Gastrocnemius medialis (tissue), 4 donors: Measurements from ENCODE around the gene RASGRP3. TPM values are rescaled to one million over a fixed set of nuclear protein-coding genes. Genes with fewer than 3 reads are reported as not detected.

ENCODE experiments used
- ATAC-seq, 2 donors: fragments of 150-250 bp; one replicate each; pipeline ENCODE4 v1.9.1; 2016
- DNase-seq, 2 donors: peaks; one replicate each; pipeline ENCODE4 v3.0.0-alpha.2; 2019
- H3K27ac ChIP-seq, 4 donors: fragments of 200-600 bp; sonication (generic); 1 replicate in 1 of 4; 2 replicates in 3 of 4; pipeline ENCODE4 v1.5.1; 2016 to 2018; ENCODE audit warnings: mild to moderate bottlenecking in 2 of 4, moderate library complexity in 1 of 4
- H3K27me3 ChIP-seq, 3 donors: fragments of 200-600 bp; sonication (generic) in 2 of 3; 1 replicate in 1 of 3; 2 replicates in 2 of 3; pipeline versions ENCODE4 v1.5.1 to v1.6.0; 2016 to 2019; ENCODE audit warnings: mild to moderate bottlenecking in 1 of 3, moderate library complexity in 1 of 3
- H3K36me3 ChIP-seq, 2 donors: fragments of 200-600 bp; sonication (generic) in 1 of 2; one replicate each; pipeline ENCODE4 v1.5.1; 2017 to 2018
- H3K4me1 ChIP-seq, 2 donors: fragments of 200-600 bp; sonication (generic) in 1 of 2; one replicate each; pipeline ENCODE4 v1.5.1; 2016 to 2017; ENCODE audit warnings: mild to moderate bottlenecking in 2 of 2
- H3K4me3 ChIP-seq, 4 donors: fragments of 200-600 bp; sonication (generic) in 3 of 4; 1 replicate in 1 of 4; 2 replicates in 3 of 4; pipeline ENCODE4 v1.5.1; 2016 to 2019; ENCODE audit warnings: mild to moderate bottlenecking in 2 of 4
- H3K9me3 ChIP-seq, 3 donors: fragments of 200-600 bp; sonication (generic) in 2 of 3; 1 replicate in 1 of 3; 2 replicates in 2 of 3; pipeline ENCODE4 v1.5.1; 2016 to 2019
- CTCF ChIP-seq, 5 experiments: fragments of 450-650 bp in 3 of 5; fragments of 200-600 bp in 2 of 5; sonication (generic) in 2 of 5; IDR thresholded peaks in 4 of 5; conservative IDR thresholded peaks in 1 of 5; 1 replicate in 4 of 5; 2 replicates in 1 of 5; pipeline ENCODE4 v1.5.1; 2016 to 2019; ENCODE audit warnings: antibody characterized with exemption in 5 of 5, mild to moderate bottlenecking in 3 of 5, moderate library complexity in 3 of 5
- POLR2A ChIP-seq, 2 donors: fragments of 450-650 bp; IDR thresholded peaks; one replicate each; pipeline ENCODE4 v1.6.1; 2017; ENCODE audit warnings: antibody characterized with exemption in 2 of 2, mild to moderate bottlenecking in 2 of 2, moderate library complexity in 2 of 2
- in situ Hi-C, 4 donors: fragments of 200-750 bp; cut with MboI; loops; one replicate each; pipeline versions ENCODE4 v1.15.0 to v1.8.0; 2017; ENCODE audit warnings: low sequenced_read_pairs in 4 of 4
- intact Hi-C: fragments of 100-400 bp; cut with DNase I; formaldehyde crosslinking; loops from one replicate; pipeline ENCODE4 v1.15.1; 2023; ENCODE audit warnings: low total_unique reads
- total RNA-seq, 4 donors: library from RNA; depleted of rRNA; stranded (reverse); fragments of >200 nt; gene quantifications; one replicate each; pipeline versions ENCODE4 v1.1.0 to v1.2.3, GENCODE V29; 2016

Gene RASGRP3
- total RNA-seq, 4 donors from 2014 or later = 10.0 to 22.5 (median 12.1) TPM

DNA sequence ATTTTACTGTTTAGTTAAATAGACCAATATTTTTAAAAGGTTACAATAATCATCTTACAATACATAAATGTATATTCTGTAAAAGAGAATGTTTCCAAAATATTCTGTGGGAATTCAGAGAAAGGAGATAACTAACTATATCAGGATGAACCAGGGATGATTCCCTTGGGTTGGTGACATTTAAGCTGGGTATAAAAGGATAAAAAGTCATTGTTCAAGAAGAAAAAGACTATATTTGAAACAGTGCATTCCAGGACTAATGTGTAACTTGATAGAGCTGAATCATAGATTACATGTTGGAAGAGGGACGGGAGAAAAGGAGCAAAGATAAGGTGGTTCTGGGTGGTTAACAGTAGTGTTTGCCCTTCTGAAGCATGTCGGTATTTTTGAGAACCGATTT is 10.1 kb downstream of the RASGRP3 start:
- Histone ChIP-seq H3K27me3 (no peaks in the 10 kb centered on the region), H3K9me3 (peaks cover 0 to 6% (median 0%) of the 10 kb centered on the region in 3 donors), H3K27ac (no peak overlapping the region), H3K4me1 (peaks cover 64 to 67% of the 10 kb centered on the region in 2 donors), H3K4me3 (no peak overlapping the region), H3K36me3 (no peaks in the 10 kb centered on the region)
- no peak for DNase-seq
- TF ChIP-seq CTCF (IDR thresholded peaks at IDR 0.05 in 4 of 5, conservative IDR thresholded peaks at IDR 0.05 in 1 of 5) (no peak), POLR2A (IDR thresholded peaks at IDR 0.05) (no peak)
- intact Hi-C loops = no loop called here
- ATAC-seq = no peak
- in situ Hi-C loops = no loop called here

- H3K36me3 ChIP-seq = no peaks in the 10 kb centered on the region
- TF ChIP-seq POLR2A (IDR thresholded peaks at IDR 0.05) (no peak), CTCF (IDR thresholded peaks at IDR 0.05 in 4 of 5, conservative IDR thresholded peaks at IDR 0.05 in 1 of 5) (no peak)
- no peak overlapping the region for H3K27ac ChIP-seq
- DNase-seq (no peak), ATAC-seq (no peak)
- H3K4me3 ChIP-seq = no peak overlapping the region
- H3K9me3 ChIP-seq = peaks cover 0 to 6% (median 0%) of the 10 kb centered on the region in 3 donors
- intact Hi-C loops = no loop called here
- H3K4me1 ChIP-seq = peaks cover 55 to 68% of the 10 kb centered on the region in 2 donors
- H3K27me3 ChIP-seq = no peaks in the 10 kb centered on the region
- in situ Hi-C loops = no loop called here
Observed at GRCh38 chr2:33488178-33488690, 11.8 kb downstream of the RASGRP3 start.

DNA sequence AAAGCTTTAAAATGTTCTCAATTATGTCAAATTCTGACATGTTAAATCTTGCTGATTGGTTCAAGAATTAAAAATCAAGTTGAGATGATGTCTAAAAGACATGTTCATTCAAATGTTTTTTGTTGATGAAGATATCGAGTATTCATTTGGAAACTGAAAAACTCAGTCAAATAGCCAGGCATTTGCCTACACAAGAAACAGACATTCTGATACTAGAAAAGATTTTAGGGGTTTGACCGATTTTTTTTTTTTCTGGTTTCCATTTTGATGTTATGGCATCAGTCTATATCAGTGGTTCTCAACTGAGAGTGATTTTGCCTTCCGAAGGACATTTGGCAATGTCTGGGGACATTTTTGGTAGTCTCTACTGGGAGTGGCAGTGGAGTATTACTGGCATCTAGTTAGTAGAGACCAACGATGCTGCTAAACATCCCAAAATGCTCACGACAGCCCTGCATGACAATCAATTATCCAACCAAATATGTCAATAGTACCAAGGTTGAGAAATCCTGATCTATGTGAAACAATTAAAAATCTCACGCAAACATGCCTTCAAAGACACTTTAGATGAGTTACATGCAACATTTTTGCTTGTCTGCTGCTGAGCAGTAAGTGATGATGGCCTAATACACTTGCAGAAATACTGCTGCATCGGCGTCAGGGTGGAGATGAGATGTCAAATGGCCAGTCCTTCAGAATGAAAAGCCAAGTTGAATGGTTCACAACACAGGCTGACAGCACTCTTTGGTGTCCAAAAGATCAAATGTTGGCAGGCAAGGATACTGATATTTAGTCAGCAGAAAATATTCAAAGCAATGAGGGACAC is 12.5 kb downstream of the RASGRP3 start:
- Histone ChIP-seq H3K27ac (peak overlapping the region; percentile 15 to 65 (median 34)), H3K36me3 (no peaks in the 10 kb centered on the region), H3K4me3 (no peak overlapping the region), H3K4me1 (peaks cover 55 to 61% of the 10 kb centered on the region in 2 donors), H3K9me3 (peaks cover 0 to 6% (median 0%) of the 10 kb centered on the region in 3 donors), H3K27me3 (no peaks in the 10 kb centered on the region)
- in situ Hi-C loops = no loop called here
- intact Hi-C loops = no loop called here
- ATAC-seq (no peak), DNase-seq (no peak)
- TF ChIP-seq CTCF (IDR thresholded peaks at IDR 0.05 in 4 of 5, conservative IDR thresholded peaks at IDR 0.05 in 1 of 5) (no peak), POLR2A (IDR thresholded peaks at IDR 0.05) (no peak)

GRCh38 chr2:33489835-33490431 is 13.5 kb downstream of the RASGRP3 start:
- no peak for DNase-seq
- Histone ChIP-seq H3K27me3 (no peaks in the 10 kb centered on the region), H3K36me3 (no peaks in the 10 kb centered on the region), H3K9me3 (peaks cover 0 to 6% (median 0%) of the 10 kb centered on the region in 3 donors), H3K4me1 (peaks cover 49 to 52% of the 10 kb centered on the region in 2 donors), H3K4me3 (no peak overlapping the region), H3K27ac (peak overlapping the region; percentile 15 to 65 (median 34))
- TF ChIP-seq POLR2A (IDR thresholded peaks at IDR 0.05) (no peak), CTCF (IDR thresholded peaks at IDR 0.05 in 4 of 5, conservative IDR thresholded peaks at IDR 0.05 in 1 of 5) (no peak)
- in situ Hi-C loops (no loop called here), intact Hi-C loops (no loop called here)
- ATAC-seq = peak in 1 of 2 donors; percentile 64
